ENCODE data around the gene LRP1B.

- TF ChIP-seq POLR2A (IDR thresholded peaks at IDR 0.05) (no peak), CTCF (IDR thresholded peaks at IDR 0.05) (no peak)
These were observed 1386.4 kb downstream of the LRP1B start for GRCh38 chr2:140744379-140744778.

All from thyroid gland (tissue), 4 donors.